Measurements from ENCODE around the gene STUM.

The STUM gene

DNA sequence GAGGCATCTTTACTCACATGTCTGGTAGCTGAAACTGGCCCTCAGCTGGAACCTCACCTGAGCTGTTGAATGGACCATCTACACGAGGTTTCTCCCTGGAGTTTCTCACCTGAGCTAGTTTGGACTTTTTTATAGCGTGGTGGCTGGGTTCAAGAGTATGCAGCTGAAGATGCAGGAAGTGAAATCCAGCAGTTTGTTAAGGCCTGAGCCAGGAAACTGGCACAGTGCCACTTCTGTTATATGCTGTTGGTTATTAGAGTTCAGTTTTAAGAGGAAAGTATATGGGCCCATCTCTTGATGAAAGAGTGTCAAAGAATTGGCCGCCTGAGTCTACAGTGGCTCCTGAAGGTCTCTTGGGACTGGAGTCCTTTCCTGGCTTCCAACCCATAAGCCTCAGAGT is 35.6 kb downstream of the STUM start:
- H3K4me3 ChIP-seq (ENCODE audit: insufficient read length, low read depth) = no peak overlapping the region
- no peaks in the 10 kb centered on the region for H3K27me3 ChIP-seq (ENCODE audit: insufficient read depth, insufficient read length)
- H3K36me3 ChIP-seq (ENCODE audit: insufficient read depth, insufficient read length, low read length) = no peaks in the 10 kb centered on the region
- H3K9me3 ChIP-seq (ENCODE audit: insufficient read depth, low read length) = peaks cover 7% of the 10 kb centered on the region; the same call in 1 of the 2 replicates
- peaks cover 5% of the 10 kb centered on the region for H3K4me1 ChIP-seq (ENCODE audit: insufficient read depth, insufficient read length)
- no peak for DNase-seq (ENCODE audit: low read depth, low spot score)
- no peak overlapping the region for H3K9ac ChIP-seq (ENCODE audit: insufficient read length, low read depth)
- TF ChIP-seq ZNF274 (IDR thresholded peaks at IDR 0.05; ENCODE audit: low read depth, low read length) (no peak), YY1 (IDR thresholded peaks at IDR 0.05; ENCODE audit: insufficient read depth, insufficient read length) (no peak), SUZ12 (IDR thresholded peaks at IDR 0.05; ENCODE audit: extremely low read depth, insufficient read depth, insufficient read length) (no peak)

- TF ChIP-seq ZNF274 (IDR thresholded peaks at IDR 0.05; ENCODE audit: low read depth, low read length) (no peak), YY1 (IDR thresholded peaks at IDR 0.05; ENCODE audit: insufficient read depth, insufficient read length) (no peak), SUZ12 (IDR thresholded peaks at IDR 0.05; ENCODE audit: extremely low read depth, insufficient read depth, insufficient read length) (no peak)
- Histone ChIP-seq H3K36me3 (ENCODE audit: insufficient read depth, insufficient read length, low read length) (no peaks in the 10 kb centered on the region), H3K4me3 (ENCODE audit: insufficient read length, low read depth) (no peak overlapping the region), H3K9me3 (ENCODE audit: insufficient read depth, low read length) (no peaks in the 10 kb centered on the region), H3K9ac (ENCODE audit: insufficient read length, low read depth) (no peak overlapping the region), H3K27me3 (ENCODE audit: insufficient read depth, insufficient read length) (no peaks in the 10 kb centered on the region), H3K4me1 (ENCODE audit: insufficient read depth, insufficient read length) (peaks cover 17% of the 10 kb centered on the region)
- no peak for DNase-seq (ENCODE audit: low read depth, low spot score)
These were observed 37.6 kb downstream of the STUM start for GRCh38 chr1:226586116-226586515.

DNA sequence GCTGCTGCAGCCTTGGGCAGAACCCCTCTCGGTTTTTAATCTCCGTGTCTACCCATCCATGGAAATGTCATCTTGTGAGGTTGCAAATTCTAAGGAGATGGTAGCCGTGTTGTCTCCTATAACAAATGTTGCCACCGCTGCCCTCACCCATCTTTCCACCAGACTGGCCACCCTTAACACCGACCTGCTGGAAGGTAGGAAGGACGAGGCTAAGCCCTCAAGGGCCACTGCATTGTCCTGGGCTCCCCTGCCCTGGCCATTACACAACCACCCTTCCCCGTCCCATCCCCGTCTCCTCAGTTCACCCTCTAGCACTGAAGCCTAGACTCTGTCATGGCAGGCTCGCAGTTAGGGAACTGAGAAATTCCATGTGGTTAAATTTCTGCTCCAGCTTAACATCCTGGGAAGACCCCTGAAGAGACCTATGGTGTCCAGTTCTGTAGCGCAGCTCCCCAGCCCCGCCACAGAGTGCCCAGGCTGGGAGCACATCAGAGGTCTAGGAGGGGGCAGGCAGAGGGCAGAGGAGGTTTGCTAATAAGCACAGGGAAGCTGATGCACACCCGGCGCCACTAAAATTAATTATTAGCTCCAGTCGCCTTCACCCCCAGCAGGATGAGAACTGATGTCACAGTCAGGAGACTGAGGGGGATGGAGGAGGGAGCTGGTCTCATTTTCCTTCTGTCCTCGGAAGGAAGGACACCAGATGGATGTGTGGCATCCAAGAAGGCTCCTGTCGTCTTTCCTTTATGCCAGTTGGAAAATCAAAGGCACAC is 38.3 kb downstream of the STUM start:
- H3K27me3 ChIP-seq (ENCODE audit: insufficient read depth, insufficient read length) = no peaks in the 10 kb centered on the region
- H3K4me3 ChIP-seq (ENCODE audit: insufficient read length, low read depth) = no peak overlapping the region

DNA sequence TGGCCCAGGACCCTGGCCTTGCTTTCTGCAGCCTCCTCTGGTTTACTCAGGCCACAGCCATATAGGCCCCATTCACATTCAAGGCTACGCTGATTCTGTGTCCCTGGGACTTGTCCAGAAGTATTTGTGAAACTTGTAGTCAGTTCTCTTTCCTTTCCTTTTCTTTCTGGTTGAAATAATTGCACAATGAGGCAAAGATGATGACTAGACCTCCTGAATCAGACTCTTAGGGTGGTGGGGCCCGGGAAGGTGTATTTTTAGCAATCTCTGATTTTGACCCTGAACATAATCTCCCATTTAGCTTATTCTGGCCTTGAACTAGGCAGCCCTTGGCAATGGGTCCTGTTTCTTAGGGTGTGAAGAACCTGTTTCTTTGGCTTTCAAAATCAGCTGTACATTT is 39.9 kb downstream of the STUM start:
- Histone ChIP-seq H3K9ac (ENCODE audit: insufficient read length, low read depth) (no peak overlapping the region), H3K4me1 (ENCODE audit: insufficient read depth, insufficient read length) (peaks cover 17% of the 10 kb centered on the region), H3K27me3 (ENCODE audit: insufficient read depth, insufficient read length) (no peaks in the 10 kb centered on the region), H3K36me3 (ENCODE audit: insufficient read depth, insufficient read length, low read length) (no peaks in the 10 kb centered on the region), H3K4me3 (ENCODE audit: insufficient read length, low read depth) (no peak overlapping the region), H3K9me3 (ENCODE audit: insufficient read depth, low read length) (no peaks in the 10 kb centered on the region)
- no peak for DNase-seq (ENCODE audit: low read depth, low spot score)
- no peak for TF ChIP-seq ZNF274 (IDR thresholded peaks at IDR 0.05; ENCODE audit: low read depth, low read length)
- no peak for TF ChIP-seq YY1 (IDR thresholded peaks at IDR 0.05; ENCODE audit: insufficient read depth, insufficient read length)
- TF ChIP-seq SUZ12 (IDR thresholded peaks at IDR 0.05; ENCODE audit: extremely low read depth, insufficient read depth, insufficient read length) = no peak

More for the DNA sequence above, 38.3 kb downstream of the STUM start:
- Histone ChIP-seq H3K4me1 (ENCODE audit: insufficient read depth, insufficient read length) (peaks cover 17% of the 10 kb centered on the region), H3K9me3 (ENCODE audit: insufficient read depth, low read length) (no peaks in the 10 kb centered on the region), H3K9ac (ENCODE audit: insufficient read length, low read depth) (no peak overlapping the region), H3K36me3 (ENCODE audit: insufficient read depth, insufficient read length, low read length) (no peaks in the 10 kb centered on the region)
- TF ChIP-seq SUZ12 (IDR thresholded peaks at IDR 0.05; ENCODE audit: extremely low read depth, insufficient read depth, insufficient read length) (no peak), YY1 (IDR thresholded peaks at IDR 0.05; ENCODE audit: insufficient read depth, insufficient read length) (no peak), ZNF274 (IDR thresholded peaks at IDR 0.05; ENCODE audit: low read depth, low read length) (no peak)
- no peak for DNase-seq (ENCODE audit: low read depth, low spot score)

- TF ChIP-seq YY1 (IDR thresholded peaks at IDR 0.05; ENCODE audit: insufficient read depth, insufficient read length) = no peak
- no peak for TF ChIP-seq ZNF274 (IDR thresholded peaks at IDR 0.05; ENCODE audit: low read depth, low read length)
- TF ChIP-seq SUZ12 (IDR thresholded peaks at IDR 0.05; ENCODE audit: extremely low read depth, insufficient read depth, insufficient read length) = no peak
- H3K4me3 ChIP-seq (ENCODE audit: insufficient read length, low read depth) = no peak overlapping the region
- H3K36me3 ChIP-seq (ENCODE audit: insufficient read depth, insufficient read length, low read length) = no peaks in the 10 kb centered on the region
- H3K9ac ChIP-seq (ENCODE audit: insufficient read length, low read depth) = no peak overlapping the region
- H3K9me3 ChIP-seq (ENCODE audit: insufficient read depth, low read length) = no peaks in the 10 kb centered on the region
- DNase-seq (ENCODE audit: low read depth, low spot score) = no peak
- H3K27me3 ChIP-seq (ENCODE audit: insufficient read depth, insufficient read length) = no peaks in the 10 kb centered on the region
- H3K4me1 ChIP-seq (ENCODE audit: insufficient read depth, insufficient read length) = peaks cover 17% of the 10 kb centered on the region
These were observed 40.6 kb downstream of the STUM start for GRCh38 chr1:226589008-226589733.

- DNase-seq (ENCODE audit: low read depth, low spot score) = no peak
- H3K4me1 ChIP-seq (ENCODE audit: insufficient read depth, insufficient read length) = peaks cover 17% of the 10 kb centered on the region
- no peak overlapping the region for H3K4me3 ChIP-seq (ENCODE audit: insufficient read length, low read depth)
- TF ChIP-seq SUZ12 (IDR thresholded peaks at IDR 0.05; ENCODE audit: extremely low read depth, insufficient read depth, insufficient read length) = no peak
- no peak for TF ChIP-seq YY1 (IDR thresholded peaks at IDR 0.05; ENCODE audit: insufficient read depth, insufficient read length)
- no peak for TF ChIP-seq ZNF274 (IDR thresholded peaks at IDR 0.05; ENCODE audit: low read depth, low read length)
- no peak overlapping the region for H3K9ac ChIP-seq (ENCODE audit: insufficient read length, low read depth)
- 0 out of 2 replicates have a peak, but pooled peaks cover 5% of the 10 kb centered on the region for H3K9me3 ChIP-seq (ENCODE audit: insufficient read depth, low read length)
- no peaks in the 10 kb centered on the region for H3K27me3 ChIP-seq (ENCODE audit: insufficient read depth, insufficient read length)
- no peaks in the 10 kb centered on the region for H3K36me3 ChIP-seq (ENCODE audit: insufficient read depth, insufficient read length, low read length)
These were observed 42.0 kb downstream of the STUM start for GRCh38 chr1:226590614-226591013.

GRCh38 chr1:226593541-226593940 is 45.0 kb downstream of the STUM start:
- DNase-seq (ENCODE audit: low read depth, low spot score) = no peak
- Histone ChIP-seq H3K9ac (ENCODE audit: insufficient read length, low read depth) (no peak overlapping the region), H3K27me3 (ENCODE audit: insufficient read depth, insufficient read length) (no peaks in the 10 kb centered on the region), H3K9me3 (ENCODE audit: insufficient read depth, low read length) (peaks cover 9% of the 10 kb centered on the region; the same call in 1 of the 2 replicates), H3K4me3 (ENCODE audit: insufficient read length, low read depth) (no peak overlapping the region), H3K36me3 (ENCODE audit: insufficient read depth, insufficient read length, low read length) (no peaks in the 10 kb centered on the region), H3K4me1 (ENCODE audit: insufficient read depth, insufficient read length) (peaks cover 28% of the 10 kb centered on the region)
- TF ChIP-seq YY1 (IDR thresholded peaks at IDR 0.05; ENCODE audit: insufficient read depth, insufficient read length) (no peak), SUZ12 (IDR thresholded peaks at IDR 0.05; ENCODE audit: extremely low read depth, insufficient read depth, insufficient read length) (no peak), ZNF274 (IDR thresholded peaks at IDR 0.05; ENCODE audit: low read depth, low read length) (no peak)

Measured in NT2/D1 (cell line).